Stimulated activated memory B cell treated with anti-CD40 and anti-IgM and Interleukin-4, amounts not matched to agents 10 μg/mL and 1 μg/mL and 100 μg/mL, for 72 hours (primary cell): ENCODE measurements around the gene KCNMB3.
"Not testable (repeated sequence)": the region's sequence is repeated elsewhere in the genome, so short reads cannot be mapped to it uniquely, and the experiment has no call there.

Experiments
- ATAC-seq: fragments of 150-1000 bp; cut with Tn5 transposase; 2 replicates; pipeline ENCODE4 v1.10.0; 2021
- H3K27ac Mint-ChIP-seq: one replicate; pipeline ENCODE4 v1.8.0; 2022; ENCODE audit warnings: mild to moderate bottlenecking, mixed read lengths
- H3K27me3 Mint-ChIP-seq: one replicate; pipeline ENCODE4 v1.8.0; 2022; ENCODE audit warnings: mixed read lengths
- H3K36me3 Mint-ChIP-seq: one replicate; pipeline ENCODE4 v1.8.0; 2022; ENCODE audit warnings: mixed read lengths
- H3K4me1 Mint-ChIP-seq: one replicate; pipeline ENCODE4 v1.8.0; 2022; ENCODE audit warnings: mixed read lengths
- H3K4me3 Mint-ChIP-seq: one replicate; pipeline ENCODE4 v1.8.0; 2022; ENCODE audit warnings: mild to moderate bottlenecking, moderate library complexity, mixed read lengths
- H3K9me3 Mint-ChIP-seq: one replicate; pipeline ENCODE4 v1.8.0; 2022; ENCODE audit warnings: mixed read lengths

The KCNMB3 gene, protein sequence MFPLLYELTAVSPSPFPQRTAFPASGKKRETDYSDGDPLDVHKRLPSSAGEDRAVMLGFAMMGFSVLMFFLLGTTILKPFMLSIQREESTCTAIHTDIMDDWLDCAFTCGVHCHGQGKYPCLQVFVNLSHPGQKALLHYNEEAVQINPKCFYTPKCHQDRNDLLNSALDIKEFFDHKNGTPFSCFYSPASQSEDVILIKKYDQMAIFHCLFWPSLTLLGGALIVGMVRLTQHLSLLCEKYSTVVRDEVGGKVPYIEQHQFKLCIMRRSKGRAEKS

DNA sequence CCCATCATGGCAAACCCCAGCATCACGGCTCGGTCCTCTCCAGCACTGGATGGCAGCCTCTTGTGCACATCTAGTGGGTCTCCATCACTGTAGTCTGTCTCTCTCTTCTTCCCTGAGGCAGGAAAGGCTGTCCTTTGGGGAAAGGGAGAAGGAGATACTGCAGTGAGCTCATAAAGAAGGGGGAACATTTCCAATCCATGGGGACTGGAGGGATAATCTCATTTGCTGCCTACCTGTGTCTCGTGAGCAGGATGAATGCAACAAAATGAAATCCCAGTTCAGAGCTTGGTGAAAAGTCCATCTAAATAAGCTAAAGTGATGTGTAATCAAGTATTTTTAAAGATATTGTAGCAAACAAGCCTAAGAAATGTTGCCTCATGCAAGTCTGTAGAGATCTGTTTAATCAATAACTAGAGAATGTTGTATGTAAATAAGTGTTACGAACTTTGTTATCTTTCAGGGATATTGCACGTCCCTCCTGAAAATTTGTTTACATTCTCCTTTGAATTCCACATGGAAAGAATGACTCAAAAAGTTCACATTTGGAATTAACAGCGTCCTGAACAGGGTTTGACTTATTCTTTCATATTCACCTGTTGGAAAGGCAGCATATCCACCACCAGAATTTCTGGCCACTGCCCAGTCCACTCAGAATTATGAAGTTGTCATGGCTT lies at the start of gene KCNMB3:
Gene KCNMB3 (minus strand): TSS at position 312 of the 674 bp plus-strand sequence. CDS start 124 bp downstream, at position 188.
- no peak for ATAC-seq
- H3K4me1 Mint-ChIP-seq, result peaks cover 7% of the 10 kb centered on the region
- H3K27me3 Mint-ChIP-seq, result no peaks in the 10 kb centered on the region
- H3K4me3 Mint-ChIP-seq, result no peak within 1 kb of the TSS
- H3K9me3 Mint-ChIP-seq, result no peaks in the 10 kb centered on the region
- H3K27ac Mint-ChIP-seq, result no peak within 1 kb of the TSS
- H3K36me3 Mint-ChIP-seq, result peaks cover 36% of the 10 kb centered on the region

DNA sequence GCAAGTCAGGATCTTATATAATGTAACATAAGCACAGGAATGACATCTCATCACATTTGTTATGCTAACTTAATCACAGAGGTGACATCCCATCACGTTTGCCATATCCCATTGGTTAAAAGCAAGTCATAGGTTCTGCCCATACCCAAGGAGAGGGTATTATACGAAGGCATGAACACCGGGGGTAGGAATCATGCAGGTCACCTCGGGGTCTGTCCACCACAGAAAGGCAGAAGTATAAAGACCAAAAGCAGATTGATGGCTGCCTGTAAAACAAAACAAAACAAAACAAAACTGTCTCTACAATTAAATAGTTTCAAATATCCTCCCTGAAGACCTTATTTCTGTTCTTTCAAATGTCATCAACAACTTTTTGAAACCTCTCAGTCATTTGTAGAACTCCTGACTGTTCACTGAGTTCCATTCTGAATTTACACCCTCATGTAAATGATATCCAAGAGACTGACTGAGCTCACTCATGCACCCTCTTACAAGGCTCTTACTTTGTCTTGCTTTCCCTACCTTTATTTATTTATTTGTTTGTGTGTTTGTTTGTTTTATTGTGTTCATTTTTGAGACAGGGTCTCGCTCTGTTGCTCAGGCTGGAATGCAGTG lies 49.2 kb upstream of the KCNMB3 start:
- no peak overlapping the region for H3K27ac Mint-ChIP-seq

DNA sequence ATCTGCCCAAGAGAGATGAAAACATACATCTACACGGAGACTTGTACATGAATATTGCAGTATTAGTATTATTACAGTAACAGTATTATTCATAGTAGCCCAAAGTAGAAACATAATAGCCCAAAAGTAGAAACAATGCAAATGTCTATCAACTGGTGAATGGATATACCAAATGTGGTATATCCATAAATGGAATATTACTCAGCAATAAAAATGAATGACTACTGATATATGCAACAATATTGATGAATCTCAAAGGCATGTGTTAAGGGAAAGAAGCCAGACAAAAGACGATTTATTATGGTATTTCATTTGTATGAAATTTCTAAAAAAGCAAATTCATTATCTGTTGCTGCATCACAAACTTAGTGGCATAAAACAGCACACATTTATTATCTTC lies 48.4 kb upstream of the KCNMB3 start:
- H3K4me3 Mint-ChIP-seq, result no peak overlapping the region
- H3K27ac Mint-ChIP-seq, result no peak overlapping the region
- no peaks in the 10 kb centered on the region for H3K27me3 Mint-ChIP-seq
- H3K9me3 Mint-ChIP-seq, result no peaks in the 10 kb centered on the region
- ATAC-seq, result no peak
- no peaks in the 10 kb centered on the region for H3K36me3 Mint-ChIP-seq
- H3K4me1 Mint-ChIP-seq, result peaks cover 6% of the 10 kb centered on the region

More for the DNA sequence above, 49.2 kb upstream of the KCNMB3 start:
- H3K4me3 Mint-ChIP-seq, result no peak overlapping the region
- H3K4me1 Mint-ChIP-seq, result peaks cover 6% of the 10 kb centered on the region
- no peaks in the 10 kb centered on the region for H3K36me3 Mint-ChIP-seq
- ATAC-seq, result peak; percentile 74
- H3K27me3 Mint-ChIP-seq, result no peaks in the 10 kb centered on the region
- H3K9me3 Mint-ChIP-seq, result no peaks in the 10 kb centered on the region

DNA sequence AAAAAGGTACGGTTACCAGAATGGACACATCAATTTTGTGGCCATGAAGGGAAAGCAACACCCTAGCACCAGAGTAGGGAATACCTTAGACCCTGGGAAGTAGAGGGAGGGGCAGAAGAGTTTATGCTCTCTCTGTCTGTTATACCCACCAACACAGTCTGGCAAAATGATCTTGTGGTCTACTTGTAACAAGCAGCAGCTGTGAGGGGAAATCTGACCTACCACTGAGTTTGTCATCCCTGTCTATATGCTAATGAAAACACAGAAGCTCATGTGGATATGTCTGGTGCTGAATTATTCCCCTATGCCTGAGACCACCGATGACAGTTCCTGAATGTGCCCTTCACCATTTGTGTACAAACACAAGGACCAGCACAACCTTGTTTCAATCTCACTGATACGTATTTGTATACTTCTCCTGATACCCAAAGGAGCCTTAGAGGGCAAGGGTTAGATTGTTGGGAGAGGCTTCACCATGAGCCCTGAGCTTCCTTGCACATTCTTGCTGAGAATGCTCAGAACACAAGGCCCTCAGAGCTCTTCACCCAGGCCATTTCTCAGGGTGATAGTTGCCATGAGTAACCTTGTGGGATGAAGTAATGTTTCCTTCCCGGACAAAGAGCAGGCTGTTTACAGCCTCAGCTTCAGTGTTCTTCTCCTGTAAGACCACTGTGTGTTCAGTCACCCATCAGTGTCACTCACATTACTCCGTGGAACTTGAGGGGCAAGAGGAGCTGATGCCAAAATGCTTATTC lies 47.2 kb upstream of the KCNMB3 start:
- no peak overlapping the region for H3K27ac Mint-ChIP-seq
- ATAC-seq, result peak; percentile 36
- no peaks in the 10 kb centered on the region for H3K27me3 Mint-ChIP-seq
- H3K4me1 Mint-ChIP-seq, result peaks cover 6% of the 10 kb centered on the region
- H3K4me3 Mint-ChIP-seq, result no peak overlapping the region
- H3K36me3 Mint-ChIP-seq, result no peaks in the 10 kb centered on the region
- no peaks in the 10 kb centered on the region for H3K9me3 Mint-ChIP-seq

DNA sequence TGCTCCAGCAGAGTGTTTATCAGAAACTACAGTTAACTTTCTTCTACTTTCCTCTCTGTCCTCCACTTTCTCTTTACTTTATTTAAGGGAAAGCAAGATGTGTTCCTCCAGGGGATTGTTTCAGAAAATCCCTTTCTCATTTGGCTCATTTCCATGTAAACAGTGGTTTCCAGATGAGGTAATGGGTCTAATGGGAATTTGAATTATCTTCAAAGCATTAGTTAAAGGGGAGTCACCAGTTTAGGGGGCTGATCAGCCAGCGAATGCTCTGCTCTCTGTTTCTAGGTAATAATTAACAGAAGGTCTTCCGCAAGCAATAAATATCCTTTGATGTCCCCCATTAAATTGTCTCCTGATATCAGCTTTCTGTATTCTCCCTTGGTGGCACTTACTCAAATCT lies 41.5 kb upstream of the KCNMB3 start:
- H3K27ac Mint-ChIP-seq, result no peak overlapping the region
- no peak for ATAC-seq
- H3K4me3 Mint-ChIP-seq, result no peak overlapping the region
- H3K36me3 Mint-ChIP-seq, result no peaks in the 10 kb centered on the region
- no peaks in the 10 kb centered on the region for H3K27me3 Mint-ChIP-seq
- H3K9me3 Mint-ChIP-seq, result no peaks in the 10 kb centered on the region
- H3K4me1 Mint-ChIP-seq, result no peaks in the 10 kb centered on the region

DNA sequence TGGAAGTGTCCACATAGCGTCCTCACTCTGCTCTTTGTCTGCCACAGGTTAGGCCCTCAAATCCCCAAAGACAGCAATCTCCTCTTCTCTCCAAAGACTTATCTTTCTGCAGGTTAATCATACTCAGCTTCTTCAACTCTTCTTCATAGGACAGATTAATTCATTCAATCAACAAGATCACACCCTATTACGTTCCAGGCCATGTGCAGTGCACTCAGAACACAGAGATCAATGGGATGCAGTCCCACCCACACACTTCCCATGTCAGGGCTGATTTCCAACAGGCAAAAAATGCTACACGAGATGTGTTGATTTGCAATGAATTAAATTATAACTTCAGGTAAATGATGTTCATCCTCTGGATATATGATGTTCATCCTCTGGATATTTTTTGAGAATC lies 38.4 kb upstream of the KCNMB3 start:
- no peak overlapping the region for H3K4me3 Mint-ChIP-seq
- no peaks in the 10 kb centered on the region for H3K4me1 Mint-ChIP-seq
- no peak overlapping the region for H3K27ac Mint-ChIP-seq
- no peaks in the 10 kb centered on the region for H3K9me3 Mint-ChIP-seq
- H3K27me3 Mint-ChIP-seq, result no peaks in the 10 kb centered on the region
- no peak for ATAC-seq
- no peaks in the 10 kb centered on the region for H3K36me3 Mint-ChIP-seq

DNA sequence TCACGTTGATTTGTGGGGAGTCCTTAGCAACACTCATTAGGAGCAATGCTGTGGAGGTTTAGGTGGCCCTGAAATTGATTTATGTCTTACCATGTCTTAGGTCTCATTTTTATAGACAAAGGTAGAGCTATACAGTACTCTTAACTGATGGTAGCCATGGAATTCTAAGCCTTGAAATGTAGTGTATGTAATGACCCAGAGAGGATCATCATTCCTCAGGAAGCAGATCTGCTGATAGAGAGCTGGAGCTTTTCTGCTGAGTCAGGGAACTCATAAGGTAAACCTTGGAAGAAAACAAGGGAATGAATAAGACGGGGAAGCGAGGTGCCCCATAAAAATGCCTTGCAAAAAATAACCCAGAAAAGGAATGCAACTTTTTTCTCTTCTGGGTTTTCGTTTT lies 37.9 kb upstream of the KCNMB3 start:
- ATAC-seq, result no peak

DNA sequence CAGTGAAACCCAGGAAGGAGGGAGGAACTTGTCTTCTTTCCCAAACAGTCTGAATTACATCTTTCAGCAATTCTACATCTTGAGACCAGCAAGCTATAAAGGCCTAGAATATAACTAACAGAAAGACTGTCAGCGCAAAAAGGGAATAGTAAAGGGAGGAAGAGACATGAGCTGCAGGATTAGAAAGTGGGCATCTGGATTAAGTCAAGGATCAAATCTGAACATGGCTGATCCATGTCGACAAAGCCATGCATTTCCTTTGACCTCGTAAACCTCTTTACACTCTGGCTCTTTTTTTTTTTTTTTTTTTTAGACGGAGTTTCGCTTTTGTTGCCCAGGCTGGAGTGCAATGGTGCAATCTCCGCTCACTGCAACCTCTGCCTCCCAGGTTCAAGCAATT lies 35.4 kb upstream of the KCNMB3 start:
- Mint-ChIP-seq H3K36me3 (no peaks in the 10 kb centered on the region), H3K27ac (no peak overlapping the region), H3K9me3 (no peaks in the 10 kb centered on the region), H3K4me3 (no peak overlapping the region), H3K27me3 (peaks cover 11% of the 10 kb centered on the region), H3K4me1 (no peaks in the 10 kb centered on the region)
- no peak for ATAC-seq

More for the DNA sequence above, 37.9 kb upstream of the KCNMB3 start:
- Mint-ChIP-seq H3K36me3 (no peaks in the 10 kb centered on the region), H3K27me3 (no peaks in the 10 kb centered on the region), H3K27ac (no peak overlapping the region), H3K9me3 (no peaks in the 10 kb centered on the region), H3K4me1 (no peaks in the 10 kb centered on the region), H3K4me3 (no peak overlapping the region)

DNA sequence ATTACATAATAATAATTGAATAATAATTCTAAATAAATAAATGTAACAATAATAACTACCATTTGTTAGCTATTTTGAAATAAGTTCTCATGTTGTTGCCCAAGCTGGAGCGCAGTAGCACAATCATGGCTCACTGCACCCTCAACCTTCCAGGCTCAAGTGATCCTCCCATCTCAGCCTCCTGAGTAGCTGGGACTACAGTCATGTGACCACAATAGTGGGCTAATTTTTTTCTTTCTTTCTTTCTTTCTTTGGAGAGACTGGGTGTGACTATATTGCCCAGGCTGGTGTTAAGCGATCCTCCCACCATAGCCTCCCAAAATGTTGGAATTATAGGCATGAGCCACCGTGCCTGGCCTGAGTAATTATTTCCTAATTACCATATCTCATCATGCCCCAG lies 30.9 kb upstream of the KCNMB3 start:
- H3K36me3 Mint-ChIP-seq, result no peaks in the 10 kb centered on the region
- no peak for ATAC-seq
- no peak overlapping the region for H3K27ac Mint-ChIP-seq
- no peaks in the 10 kb centered on the region for H3K9me3 Mint-ChIP-seq
- no peaks in the 10 kb centered on the region for H3K4me1 Mint-ChIP-seq
- H3K4me3 Mint-ChIP-seq, result no peak overlapping the region
- H3K27me3 Mint-ChIP-seq, result peaks cover 11% of the 10 kb centered on the region

DNA sequence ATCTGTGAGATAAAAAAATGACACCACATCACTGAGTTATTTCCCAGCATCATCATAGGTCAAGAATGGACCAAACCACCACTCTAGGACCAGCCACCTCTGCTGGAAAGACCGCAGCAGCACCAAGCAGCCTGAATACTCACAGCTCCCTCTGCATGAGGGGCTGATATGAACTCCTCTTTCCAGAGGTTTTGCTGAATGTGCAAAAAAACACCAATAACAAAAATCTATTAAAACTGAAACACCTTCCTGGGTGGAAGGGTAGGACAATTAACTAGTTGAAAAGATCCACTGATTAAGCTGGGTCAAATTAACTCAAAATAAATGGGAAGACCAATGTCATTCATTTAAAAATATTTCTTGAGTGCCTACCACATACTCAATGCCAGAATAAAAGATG lies 28.9 kb upstream of the KCNMB3 start:
- peaks cover 11% of the 10 kb centered on the region for H3K27me3 Mint-ChIP-seq
- H3K9me3 Mint-ChIP-seq, result no peaks in the 10 kb centered on the region
- no peaks in the 10 kb centered on the region for H3K36me3 Mint-ChIP-seq
- no peaks in the 10 kb centered on the region for H3K4me1 Mint-ChIP-seq
- no peak overlapping the region for H3K4me3 Mint-ChIP-seq
- no peak for ATAC-seq
- H3K27ac Mint-ChIP-seq, result no peak overlapping the region

DNA sequence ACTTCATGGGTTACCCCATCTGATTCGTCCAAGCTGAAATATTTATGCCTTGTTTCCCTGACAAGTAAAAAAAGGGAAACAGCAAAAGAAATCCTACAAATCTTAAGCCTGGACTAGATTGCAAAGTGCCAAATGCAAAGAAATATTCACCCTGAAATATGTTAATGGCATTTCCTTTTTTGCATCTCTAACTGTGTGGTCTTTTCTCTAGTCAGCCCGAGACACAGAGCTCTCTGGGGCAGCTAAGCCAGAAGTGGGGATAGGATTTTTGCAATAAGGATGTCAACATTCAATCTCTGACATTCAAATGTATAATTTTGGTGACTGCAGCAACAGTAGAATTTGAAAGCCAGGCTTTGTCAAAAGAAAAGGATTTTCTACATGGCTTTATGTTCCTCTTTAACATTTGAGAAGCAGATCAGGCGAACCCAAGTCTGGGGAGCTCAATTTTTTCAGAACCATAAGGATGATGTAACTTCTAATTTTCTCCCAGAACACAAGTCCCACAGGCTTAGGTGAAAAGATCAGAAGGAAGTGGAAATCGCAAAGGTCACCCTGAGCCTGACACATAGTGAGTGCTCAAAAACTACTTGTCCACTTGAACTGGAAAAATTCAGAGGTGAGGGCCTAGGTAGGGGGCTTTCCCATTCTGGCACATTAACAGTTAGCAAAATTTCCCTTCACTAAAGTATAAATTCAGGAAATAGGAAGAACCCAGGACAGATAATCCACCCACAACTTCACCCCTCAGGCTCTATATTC lies 28.2 kb upstream of the KCNMB3 start:
- ATAC-seq, result no peak
- Mint-ChIP-seq H3K4me1 (no peaks in the 10 kb centered on the region), H3K4me3 (no peak overlapping the region), H3K27ac (no peak overlapping the region), H3K27me3 (peaks cover 11% of the 10 kb centered on the region), H3K9me3 (no peaks in the 10 kb centered on the region), H3K36me3 (no peaks in the 10 kb centered on the region)

DNA sequence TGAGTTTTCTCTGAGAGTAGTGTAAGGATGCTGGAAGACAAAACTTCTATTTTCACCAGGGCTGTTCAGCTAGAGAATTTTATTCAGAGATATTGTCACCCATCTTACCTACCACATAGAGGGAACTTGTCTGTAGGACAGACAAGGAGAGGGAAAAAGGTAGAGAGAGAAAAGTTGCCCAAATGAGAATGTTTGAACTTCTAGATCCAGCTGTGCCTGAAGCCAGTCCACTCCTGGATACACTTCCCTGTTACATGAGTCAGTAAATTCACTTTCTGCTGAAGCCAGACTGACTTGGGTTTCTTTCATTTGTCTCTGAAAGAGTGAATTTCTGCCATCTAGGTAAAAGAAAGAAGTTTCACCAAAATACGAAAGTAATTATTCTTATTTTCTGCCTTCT lies 27.2 kb upstream of the KCNMB3 start:
- Mint-ChIP-seq H3K27me3 (peaks cover 8% of the 10 kb centered on the region), H3K4me3 (no peak overlapping the region), H3K4me1 (no peaks in the 10 kb centered on the region), H3K9me3 (no peaks in the 10 kb centered on the region), H3K36me3 (no peaks in the 10 kb centered on the region), H3K27ac (no peak overlapping the region)
- no peak for ATAC-seq

DNA sequence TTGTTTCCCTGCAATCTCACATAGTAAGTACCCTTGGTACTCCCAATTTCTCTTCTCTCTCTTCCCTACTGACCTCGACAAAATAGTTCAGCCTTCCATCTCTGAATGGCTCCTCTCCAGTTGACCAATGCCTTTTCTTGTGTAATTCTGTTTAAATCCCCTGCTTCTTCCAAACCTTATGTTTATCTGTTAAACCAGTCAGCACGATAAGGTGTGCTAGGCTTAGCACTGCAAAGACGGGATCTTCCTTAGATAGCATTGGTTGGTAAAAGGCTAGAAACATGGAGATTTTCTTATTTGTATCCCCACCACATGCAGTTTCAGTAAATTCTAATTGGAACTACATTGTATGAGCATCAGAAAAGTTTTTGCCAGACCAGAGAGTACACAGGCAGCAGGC lies 25.8 kb upstream of the KCNMB3 start:
- Mint-ChIP-seq H3K4me3 (no peak overlapping the region), H3K9me3 (no peaks in the 10 kb centered on the region), H3K27me3 (no peaks in the 10 kb centered on the region), H3K4me1 (no peaks in the 10 kb centered on the region), H3K36me3 (no peaks in the 10 kb centered on the region), H3K27ac (no peak overlapping the region)
- no peak for ATAC-seq

DNA sequence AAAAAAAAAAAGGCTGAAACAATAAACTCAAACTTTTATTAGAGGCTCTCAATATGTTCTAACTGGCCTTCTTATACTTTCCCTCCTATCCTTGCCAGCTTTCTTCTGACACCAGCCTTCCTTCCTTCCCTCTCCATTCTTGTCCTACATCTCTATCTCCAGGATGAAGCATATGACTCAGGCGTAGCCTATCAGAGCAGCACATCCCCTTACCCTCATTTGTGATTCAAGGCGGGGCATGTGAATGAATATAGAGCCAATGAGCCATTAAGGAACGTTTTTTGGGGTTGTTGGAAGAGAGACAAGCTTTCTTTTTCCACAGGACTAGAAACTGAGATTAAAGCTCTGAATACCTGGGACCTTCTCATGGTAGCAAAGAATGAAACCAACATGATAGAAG lies 25.1 kb upstream of the KCNMB3 start:
- no peak overlapping the region for H3K4me3 Mint-ChIP-seq
- no peak overlapping the region for H3K27ac Mint-ChIP-seq
- H3K9me3 Mint-ChIP-seq, result no peaks in the 10 kb centered on the region
- H3K27me3 Mint-ChIP-seq, result no peaks in the 10 kb centered on the region
- no peaks in the 10 kb centered on the region for H3K36me3 Mint-ChIP-seq
- ATAC-seq, result no peak
- no peaks in the 10 kb centered on the region for H3K4me1 Mint-ChIP-seq

DNA sequence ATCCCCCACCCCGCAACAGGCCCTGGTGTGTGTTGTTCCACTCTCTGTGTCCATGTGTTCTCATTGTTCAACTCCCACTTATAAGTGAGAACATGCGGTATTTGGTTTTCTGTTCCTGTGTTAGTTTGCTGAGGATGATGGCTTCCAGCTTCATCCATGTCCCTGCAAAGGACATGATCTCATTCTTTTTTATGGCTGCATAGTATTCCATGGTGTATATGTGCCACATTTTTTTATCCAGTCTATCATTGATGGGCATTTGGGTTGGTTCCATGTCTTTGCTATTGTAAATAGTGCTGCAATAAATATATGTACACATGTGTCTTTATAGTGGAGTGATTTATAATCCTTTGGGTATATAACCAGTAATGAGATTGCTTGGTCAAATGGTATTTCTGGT lies 23.5 kb upstream of the KCNMB3 start:
- H3K4me3 Mint-ChIP-seq, H3K9me3 Mint-ChIP-seq, H3K27ac Mint-ChIP-seq, H3K27me3 Mint-ChIP-seq, H3K4me1 Mint-ChIP-seq, ATAC-seq, H3K36me3 Mint-ChIP-seq: not testable (repeated sequence)
